C4-2B (cell line): Measurements from ENCODE around the gene KLHL13.

ENCODE experiments used
- H3K27ac ChIP-seq: fragments of 450-650 bp; 2 replicates; pipeline ENCODE4 v1.5.1; 2017
- CTCF ChIP-seq: fragments of 450-650 bp; conservative IDR thresholded peaks from 2 replicates; pipeline ENCODE4 v1.5.1; 2017; ENCODE audit warnings: mild to moderate bottlenecking
- ZFX ChIP-seq: fragments of 450-650 bp; IDR thresholded peaks from 2 replicates; pipeline ENCODE4 v1.6.1; 2017

KLHL13 gene

GRCh38 chrX:118062817-118063615 lies 53.6 kb downstream of the KLHL13 start:
- no peak for TF ChIP-seq ZFX
- TF ChIP-seq CTCF = no peak
- H3K27ac ChIP-seq = no peak overlapping the region

DNA sequence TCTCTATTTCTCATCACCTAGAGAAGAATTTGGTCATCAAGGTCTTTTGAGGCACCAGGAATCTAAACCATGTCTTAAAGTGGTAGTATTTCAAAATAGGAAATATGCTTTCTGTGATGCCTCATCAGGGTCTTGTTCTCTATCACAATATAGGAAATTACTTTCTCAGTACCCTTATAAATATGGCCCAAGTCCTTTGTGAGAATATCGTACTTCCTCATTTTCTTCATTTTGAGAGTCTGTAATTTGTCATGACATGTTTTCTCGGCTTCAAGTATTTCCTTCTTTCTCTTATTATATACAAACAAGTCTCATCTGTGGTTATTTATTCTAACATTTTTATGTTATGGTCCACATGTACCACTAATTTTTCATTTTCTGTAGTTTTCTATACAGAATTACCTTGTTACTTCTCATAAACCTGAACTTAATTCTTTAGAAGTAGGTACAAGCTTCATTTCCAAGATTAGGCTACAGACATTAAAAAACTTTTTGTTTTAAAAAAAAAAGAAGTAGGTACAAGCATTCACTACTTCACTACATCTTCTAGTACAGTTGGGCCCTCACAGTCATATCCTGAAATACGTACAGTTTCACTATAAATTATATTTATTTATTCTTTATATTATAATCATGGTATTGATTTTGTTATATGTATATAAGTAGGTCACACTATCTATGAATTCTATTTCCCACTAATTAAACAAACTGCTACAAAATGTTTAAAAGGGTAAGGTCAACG lies 54.4 kb downstream of the KLHL13 start:
- H3K27ac ChIP-seq = no peak overlapping the region
- no peak for TF ChIP-seq ZFX
- no peak for TF ChIP-seq CTCF

DNA sequence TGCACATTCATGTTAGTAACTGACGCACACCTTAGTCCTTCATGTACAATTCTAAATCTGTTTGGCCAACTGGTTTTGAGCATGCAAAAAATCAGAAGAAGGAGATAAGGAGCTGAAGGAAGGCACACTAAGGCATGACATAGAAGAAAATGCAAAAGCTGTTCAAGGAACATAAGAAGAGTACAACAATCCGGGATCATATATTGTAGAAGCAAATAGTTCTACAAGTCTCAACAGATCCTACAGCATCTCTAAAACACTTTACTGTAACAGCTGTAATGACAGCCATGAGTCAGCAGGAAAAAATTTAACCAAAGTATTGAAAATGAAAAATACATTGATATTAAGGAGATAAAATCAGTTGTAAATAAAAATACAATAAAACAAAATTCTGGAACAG lies 57.7 kb downstream of the KLHL13 start:
- TF ChIP-seq CTCF = no peak
- no peak for TF ChIP-seq ZFX
- H3K27ac ChIP-seq = no peak overlapping the region

DNA sequence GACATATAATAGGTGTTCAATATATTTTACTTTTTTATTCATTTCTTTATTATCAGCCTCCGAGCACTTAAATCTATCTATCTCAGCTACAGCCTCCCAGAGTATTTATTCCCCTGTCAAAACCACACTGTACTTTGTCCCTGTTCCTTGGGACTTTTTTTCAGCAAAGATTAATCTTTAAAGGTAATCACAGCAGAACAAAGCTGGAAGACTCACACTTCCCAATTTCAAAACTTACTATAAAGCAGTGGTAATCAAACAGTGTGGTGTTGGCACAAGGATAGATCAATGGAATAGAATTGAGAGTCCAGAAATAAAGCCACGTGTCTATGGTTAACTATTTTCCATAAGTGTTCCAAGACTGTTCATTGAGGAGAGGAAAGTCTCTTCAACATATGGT lies 59.7 kb downstream of the KLHL13 start:
- TF ChIP-seq ZFX = no peak
- no peak for TF ChIP-seq CTCF
- H3K27ac ChIP-seq = no peak overlapping the region

- no peak for TF ChIP-seq CTCF
- no peak for TF ChIP-seq ZFX
- H3K27ac ChIP-seq = no peak overlapping the region
Measured at GRCh38 chrX:118049713-118050112, 66.9 kb downstream of the KLHL13 start.

DNA sequence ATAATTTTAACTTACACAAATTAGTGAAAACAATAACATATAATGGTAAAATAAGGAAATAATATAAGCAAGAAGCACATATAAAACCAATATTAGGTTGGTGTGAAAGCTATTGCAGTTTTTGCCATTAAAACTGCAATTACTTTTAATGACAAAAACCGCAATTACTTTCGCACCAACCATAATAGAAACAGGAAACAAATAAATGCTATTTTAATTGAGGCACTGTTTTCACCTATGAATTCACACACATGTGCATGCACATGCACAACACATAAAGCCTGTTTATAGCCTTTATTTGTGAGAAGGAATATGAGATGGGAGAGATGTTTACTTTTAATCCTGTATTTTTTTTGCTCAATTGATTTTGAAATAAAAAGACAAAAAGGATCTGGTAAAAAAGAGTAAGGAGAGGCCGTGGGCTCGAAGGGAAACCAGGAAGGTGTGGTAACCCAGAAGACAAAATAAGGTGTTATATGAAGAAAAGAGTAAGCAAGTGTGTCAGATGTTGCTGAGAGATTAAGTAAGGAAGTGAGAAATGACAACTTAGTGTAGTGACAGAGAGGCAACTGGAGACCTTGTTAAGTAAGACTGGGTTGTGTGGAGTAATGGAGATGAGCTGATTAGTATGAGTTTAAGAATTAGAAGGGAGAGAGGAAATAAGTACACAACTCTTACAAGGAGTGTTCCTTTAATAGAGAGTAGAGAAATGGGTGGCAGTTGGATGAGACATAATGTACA lies 69.0 kb downstream of the KLHL13 start:
- H3K27ac ChIP-seq = no peak overlapping the region
- TF ChIP-seq CTCF (no peak), ZFX (no peak)

DNA sequence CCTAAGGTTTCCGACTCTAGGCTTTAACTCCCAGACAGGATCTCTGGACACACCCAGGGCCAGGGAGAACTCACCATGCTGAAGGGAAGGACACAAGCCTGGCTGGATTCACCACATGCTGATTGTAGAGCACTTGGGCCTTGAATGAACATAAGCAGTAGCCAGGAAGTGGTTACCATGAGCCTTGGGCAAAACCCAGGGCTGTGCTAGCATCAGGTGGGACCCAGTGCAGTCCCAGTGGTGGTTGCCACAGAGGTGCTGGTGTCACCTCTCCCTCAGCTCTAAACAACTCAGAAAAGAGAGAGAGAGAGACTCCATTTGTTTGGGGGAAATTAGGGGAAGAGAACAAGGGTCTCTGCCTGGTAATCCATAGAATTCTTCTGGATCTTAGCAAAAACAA lies 77.0 kb downstream of the KLHL13 start:
- no peak overlapping the region for H3K27ac ChIP-seq
- no peak for TF ChIP-seq ZFX
- TF ChIP-seq CTCF = no peak
